GM21723 (cell line): ENCODE data around the gene EPS15.
"Not testable (repeated sequence)": the region's sequence is repeated elsewhere in the genome, so short reads cannot be mapped to it uniquely, and the experiment has no call there.

Source experiments
- ATAC-seq: cut with Tn5 transposase; IDR thresholded peaks from one replicate; pipeline ENCODE4 v1.9.1; 2021; ENCODE audit warnings: mild to moderate bottlenecking, moderate library complexity; ENCODE audit not compliant: unreplicated experiment

The EPS15 gene

DNA sequence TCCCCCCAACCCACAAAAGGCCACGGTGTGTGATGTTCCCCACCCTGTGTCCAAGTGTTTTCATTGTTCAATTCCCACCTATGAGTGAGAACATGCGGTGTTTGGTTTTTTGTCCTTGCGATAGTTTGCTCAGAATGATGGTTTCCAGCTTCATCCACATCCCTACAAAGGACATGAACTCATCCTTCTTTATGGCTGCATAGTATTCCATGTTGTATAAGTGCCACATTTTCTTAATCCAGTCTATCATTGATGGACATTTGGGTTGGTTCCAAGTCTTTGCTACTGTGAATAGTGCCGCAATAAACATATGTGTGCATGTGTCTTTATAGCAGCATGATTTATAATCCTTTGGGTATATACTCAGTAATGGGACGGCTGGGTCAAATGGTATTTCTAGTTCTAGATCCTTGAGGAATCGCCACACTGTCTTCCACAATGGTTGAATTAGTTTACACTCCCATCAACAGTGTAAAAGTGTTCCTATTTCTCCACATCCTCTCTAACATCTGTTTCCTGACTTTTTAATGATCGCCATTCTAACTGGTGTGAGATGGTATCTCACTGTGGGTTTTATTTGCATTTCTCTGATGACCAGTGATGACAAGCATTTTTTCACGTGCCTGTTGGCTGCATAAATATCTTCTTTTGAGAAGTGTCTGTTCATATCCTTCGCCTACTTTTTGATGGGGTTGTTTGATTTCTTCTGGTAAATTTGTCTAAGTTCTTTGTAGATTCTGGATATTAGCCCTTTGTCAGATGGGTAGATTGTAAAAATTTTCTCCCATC lies 44.0 kb downstream of the EPS15 start:
- not testable (repeated sequence) for ATAC-seq

DNA sequence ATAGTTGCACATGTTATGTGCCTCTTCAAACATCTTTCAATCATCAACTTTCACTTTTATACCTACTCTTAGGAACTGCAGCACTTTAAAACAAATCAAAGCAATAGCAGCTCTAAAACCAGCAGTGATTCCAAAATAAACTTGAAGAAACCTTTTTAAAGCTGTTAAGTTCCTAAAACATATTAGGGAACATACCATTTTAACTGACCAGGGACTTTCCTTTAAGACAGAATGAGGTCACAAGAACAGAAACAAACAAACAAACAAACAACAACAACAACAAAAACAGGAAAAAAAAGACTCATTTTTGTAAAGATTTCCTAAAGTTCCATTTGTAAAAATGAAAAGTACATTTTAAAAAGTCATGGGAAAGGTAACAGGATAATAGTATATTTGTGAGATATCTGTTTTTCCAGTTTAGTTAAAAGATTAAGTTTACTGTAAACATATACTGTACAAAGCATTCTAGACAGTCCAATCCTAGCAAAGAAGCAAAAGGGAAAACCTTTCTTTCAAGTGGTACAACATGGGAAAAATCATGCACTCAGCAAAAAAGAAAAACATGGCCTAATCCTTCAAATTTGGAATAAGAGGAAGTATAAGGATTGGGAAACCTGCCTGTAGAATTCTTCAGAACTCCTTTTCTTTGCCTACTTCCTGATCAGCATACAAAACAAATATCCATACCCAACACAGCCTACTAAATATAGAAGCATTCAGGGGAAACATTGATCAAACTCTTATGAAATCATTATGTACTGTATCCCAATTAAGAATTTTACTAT lies 45.5 kb downstream of the EPS15 start:
- ATAC-seq, result no peak

DNA sequence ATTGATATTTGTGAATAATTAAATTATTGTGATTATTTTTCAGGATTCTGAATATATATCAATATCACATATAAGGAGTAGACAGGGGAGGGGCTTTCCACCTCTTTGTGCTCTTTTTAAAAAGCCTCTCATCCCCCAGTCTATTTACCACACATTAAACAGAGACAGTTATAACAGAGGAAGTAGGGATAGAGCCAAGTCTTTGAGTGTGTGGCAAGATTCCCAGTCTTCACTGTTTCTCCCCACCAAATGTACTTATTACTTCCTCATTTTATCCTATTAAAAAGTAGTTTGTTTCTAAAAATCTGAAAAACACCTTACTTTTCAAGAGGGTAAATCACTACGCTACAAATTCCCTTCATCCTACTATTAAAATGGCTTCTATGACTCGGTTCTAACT lies 46.7 kb downstream of the EPS15 start:
- ATAC-seq, result no peak

DNA sequence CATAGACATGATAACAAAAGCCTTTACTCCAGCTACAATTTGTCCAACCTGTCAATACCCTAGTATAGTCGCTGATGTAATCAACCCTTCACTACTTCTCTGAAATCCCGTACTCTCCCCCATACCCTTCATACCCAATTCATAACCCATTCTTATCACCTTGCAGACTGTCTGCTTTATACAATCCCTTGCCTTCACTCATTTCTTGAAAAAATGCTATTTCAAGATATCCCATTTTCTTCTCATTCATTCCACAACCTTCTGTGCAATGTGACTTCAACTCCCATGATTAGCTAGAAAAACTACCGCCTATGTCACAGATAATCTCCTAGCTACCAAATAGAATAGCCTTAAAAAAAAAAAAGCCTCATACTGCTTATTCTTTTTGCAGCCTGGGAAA lies 49.5 kb downstream of the EPS15 start:
- no peak for ATAC-seq

DNA sequence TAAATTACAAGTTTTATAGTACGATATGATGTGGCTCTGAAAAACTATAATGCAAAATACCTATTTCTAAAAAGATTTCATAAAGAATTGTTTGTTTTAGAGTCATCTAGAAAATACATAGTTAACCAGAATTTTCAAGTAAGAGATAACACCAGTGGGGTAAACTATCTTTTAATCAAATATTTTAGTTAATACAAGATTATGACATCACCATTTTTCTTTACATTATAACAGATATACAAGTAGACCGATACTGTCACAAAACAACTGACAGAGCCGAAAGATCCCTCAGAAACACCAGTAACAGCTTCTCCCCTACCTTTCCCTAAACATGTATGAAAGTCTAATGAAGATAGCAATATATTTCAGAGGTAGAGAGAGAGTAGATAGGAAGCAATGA lies 54.2 kb downstream of the EPS15 start:
- no peak for ATAC-seq

DNA sequence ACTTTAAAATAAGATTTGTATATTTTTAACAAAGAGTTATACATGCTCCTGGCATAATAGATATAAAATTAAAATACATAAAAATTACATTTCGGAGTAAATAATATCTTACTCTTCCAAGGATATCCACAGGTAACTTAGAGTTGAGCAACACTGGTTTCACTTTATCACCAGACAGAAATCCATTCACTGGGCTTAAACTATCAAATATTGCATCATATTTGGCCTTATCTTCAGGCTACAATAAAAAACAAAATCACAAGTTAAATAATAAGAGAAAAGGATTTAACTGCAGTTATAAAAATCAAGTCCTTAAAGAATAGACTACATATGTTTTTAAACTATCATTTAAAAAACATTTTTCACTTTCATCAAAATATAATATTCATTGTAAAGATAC lies 55.5 kb downstream of the EPS15 start:
- no peak for ATAC-seq

DNA sequence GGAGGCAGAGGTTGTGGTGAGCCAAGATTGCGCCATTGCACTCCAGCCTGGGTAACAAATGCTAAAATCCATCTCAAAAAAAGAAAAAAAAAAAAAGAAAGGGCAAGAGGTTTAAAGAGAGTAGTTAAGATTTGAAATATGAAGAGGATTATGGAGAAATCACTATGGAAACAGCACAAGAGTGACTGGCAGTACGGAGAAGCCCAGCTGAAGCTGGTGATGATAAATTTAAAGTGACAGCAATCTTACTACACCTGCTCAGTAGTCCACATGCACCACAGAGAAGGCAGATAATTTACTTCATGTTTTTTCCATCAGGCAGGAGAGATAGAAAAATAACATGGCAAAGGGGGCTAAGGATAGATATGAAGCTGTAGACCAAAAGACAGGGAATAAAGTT lies 56.8 kb downstream of the EPS15 start:
- ATAC-seq, result not testable (repeated sequence)

DNA sequence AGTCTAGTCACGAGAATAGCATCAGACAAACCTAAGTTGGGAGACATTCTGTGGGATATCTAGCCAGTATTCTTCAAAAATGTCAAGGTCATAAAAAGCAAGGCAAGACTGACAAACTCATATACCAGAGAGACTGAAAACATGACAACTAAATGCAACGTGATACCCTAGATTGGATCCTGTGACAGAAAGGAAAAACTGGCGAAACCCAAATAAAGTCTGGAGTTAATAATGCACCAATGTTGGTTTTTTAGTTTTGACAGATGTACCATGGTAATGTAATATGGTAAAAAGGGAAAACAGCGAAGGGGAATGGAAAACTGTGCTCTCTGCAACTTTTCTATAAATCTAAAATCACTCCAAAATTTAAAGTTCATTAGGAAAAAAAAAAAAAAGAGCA lies 64.5 kb downstream of the EPS15 start:
- ATAC-seq, result no peak

DNA sequence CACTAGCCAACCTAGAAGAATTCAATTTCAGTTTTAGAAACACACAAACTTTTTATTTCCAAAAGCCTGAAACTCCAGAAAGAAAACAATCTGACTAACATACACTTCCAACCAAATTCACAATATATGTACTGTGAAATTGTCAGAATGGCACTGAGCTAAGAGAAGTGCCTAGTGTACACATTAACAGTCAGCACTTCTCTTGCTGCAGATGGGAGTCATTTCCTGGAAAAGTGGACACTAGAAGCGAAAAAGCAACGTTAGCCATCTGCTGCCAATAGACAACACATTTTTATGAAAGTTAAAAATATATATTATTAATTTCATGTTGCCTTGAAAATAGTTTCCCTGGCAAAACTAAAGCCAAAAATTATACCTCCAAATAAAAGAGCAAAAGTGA lies 66.1 kb downstream of the EPS15 start:
- no peak for ATAC-seq

DNA sequence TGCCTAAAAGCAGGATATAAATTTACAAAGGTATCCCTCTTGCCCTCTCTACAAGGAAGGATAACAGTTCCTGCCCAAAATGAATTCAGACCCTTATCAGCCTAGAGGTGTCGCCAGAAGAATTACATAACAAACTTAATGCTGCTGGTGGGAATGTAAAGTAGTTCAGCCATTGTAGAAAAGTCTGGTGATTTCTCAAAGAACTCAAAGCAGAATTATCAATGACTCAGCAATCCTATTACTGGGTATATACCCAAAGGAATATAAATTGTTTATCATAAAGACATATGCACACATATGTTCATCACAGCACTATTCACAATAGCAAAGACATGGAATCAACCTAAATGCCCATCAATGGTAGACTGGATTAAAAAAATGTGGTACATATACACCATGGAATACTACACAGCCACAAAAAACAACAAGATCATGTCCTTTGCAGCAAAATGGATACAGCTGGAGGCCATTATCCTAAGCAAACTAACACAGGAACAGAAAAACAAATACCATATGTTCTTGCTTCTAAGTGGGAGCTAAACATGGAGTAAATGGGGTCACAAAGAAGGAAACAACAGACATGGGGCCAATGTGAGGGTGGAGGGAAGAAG lies 70.1 kb downstream of the EPS15 start:
- ATAC-seq, result not testable (repeated sequence)

DNA sequence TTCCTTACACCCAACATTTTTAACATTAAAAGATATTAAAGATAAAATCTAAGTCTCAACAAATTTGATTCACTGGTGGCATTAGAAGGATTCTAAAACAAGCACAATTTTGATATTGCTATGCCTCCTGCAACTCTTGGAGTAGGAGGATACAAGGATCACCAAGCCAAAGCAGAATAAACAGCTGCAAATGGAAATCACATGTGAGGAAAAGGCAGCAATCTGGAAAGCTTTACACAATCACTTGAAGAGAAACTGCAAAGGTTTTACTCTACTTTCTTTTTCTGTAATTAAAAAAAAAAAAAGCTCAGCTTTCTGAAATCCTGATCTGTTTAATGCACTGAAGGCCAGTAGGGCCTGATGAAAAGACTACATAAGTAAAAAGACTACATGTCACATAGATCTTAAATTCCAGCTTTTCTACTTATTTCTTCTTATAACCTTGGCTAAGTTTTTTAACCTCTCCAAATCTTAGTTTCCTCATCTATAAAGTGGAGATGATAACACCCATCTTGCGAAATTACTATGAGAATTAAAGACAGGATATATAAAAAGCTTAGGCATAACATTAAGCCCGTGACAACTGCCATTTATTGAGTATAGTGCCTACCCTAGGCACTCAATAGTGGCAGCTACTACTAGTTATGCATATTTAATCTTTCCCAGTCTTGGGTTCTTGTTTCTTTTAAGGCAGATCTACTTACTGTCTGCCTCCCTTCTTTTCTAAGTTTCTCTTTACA lies 73.5 kb downstream of the EPS15 start:
- ATAC-seq, result no peak

DNA sequence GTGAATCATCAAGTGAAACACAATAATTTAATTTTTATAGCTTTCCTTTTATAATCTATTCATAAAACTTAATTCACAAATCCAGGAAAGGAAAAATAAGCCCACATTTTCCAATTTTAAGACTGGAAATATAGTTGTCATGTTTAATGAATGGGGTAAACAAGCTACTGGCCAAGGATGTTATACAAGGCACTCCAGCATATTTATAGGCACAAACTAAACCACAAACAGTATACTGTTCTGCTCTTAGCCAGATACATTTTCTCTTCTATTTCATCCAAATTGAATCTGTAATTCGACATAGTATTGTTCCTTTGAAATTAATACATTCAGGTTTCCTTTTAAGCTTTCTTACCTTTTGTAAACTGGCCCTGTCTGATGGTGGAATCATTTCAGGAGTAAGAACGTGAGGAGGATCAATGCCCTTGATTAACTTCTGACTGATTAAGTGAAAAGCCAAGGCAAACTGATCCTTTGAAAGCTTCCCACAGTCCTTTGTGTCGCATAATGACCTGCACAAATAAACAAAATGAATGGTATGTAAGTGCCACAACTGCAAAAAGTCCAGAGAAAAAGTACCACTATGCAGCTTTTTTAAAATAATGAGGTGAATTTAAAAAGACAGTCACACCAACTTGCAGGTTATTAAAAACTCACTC lies 74.4 kb downstream of the EPS15 start:
- ATAC-seq, result no peak

DNA sequence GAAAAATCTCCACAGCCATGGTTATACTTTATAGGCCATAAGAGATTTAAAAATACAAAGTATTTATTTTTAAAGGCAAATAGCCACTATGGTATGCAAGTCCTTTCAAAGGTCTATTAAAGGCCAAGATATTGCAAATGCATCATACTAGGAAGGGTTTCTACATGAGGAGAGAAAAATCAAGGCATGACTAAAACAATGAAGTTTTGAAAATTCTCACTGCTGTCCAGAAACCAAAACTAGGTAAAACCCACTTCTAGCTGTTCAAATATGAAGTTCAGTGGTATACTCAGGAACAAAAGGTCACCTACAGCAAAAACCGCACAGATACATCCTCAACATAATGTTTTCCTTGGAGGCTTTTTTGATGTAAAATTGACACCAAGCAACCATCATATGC lies 75.0 kb downstream of the EPS15 start:
- ATAC-seq, result peak; percentile 62

DNA sequence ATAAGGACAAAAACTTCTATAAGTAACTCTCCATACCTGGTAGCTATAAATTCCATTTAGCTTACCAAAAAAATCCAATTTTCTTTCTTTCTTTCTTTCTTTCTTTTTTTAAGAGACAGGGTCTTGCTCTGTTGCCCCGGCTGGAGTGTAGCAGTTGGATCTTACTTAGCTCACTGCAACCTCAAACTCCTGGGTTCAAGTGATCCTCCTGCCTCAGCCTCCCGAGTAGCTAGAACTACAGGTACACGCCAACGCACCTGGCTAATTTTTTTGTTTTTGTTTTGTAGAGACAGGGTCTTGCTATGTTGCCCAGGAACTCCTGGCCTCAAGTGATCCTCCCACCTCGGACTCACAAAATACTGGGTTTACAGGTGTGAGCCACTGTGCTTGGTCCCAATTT lies 75.5 kb downstream of the EPS15 start:
- no peak for ATAC-seq

DNA sequence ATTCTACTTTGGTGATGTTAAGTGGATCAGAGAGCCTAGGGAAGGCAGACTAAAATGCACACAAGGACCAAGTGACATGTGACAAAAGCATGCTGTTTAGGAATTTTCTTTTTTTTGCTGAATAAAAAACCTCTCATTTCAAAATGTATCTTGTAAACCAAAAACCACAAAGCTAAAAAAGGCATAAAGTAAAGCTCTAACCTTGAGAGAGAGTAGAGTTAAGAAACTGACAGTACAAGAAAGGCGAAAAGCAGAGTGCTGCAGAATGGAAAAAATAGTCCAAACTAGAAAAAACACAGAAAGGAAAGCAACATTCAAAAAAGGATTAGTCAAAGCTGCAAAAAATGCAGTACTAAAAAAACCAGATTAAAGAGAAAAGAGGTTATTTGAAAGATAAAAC lies 76.5 kb downstream of the EPS15 start:
- ATAC-seq, result no peak

DNA sequence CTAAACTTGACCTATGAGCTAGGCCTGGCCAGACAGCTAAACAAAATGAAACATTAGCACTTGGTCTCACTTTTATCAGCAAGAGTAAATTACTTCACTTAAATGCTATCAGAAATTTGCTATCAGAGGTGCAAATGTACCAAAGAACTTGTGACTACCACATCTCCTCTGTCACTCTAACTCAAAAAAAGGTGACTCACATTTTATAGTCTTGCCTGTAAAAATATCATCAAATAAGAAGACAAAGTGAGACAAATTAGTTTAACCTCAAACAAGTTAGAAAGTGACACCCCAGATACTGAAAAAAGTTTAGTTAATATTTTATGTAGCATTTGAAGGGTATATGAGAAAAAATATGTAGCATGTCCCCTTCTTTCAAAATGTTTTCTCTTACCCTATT lies 76.9 kb downstream of the EPS15 start:
- no peak for ATAC-seq

DNA sequence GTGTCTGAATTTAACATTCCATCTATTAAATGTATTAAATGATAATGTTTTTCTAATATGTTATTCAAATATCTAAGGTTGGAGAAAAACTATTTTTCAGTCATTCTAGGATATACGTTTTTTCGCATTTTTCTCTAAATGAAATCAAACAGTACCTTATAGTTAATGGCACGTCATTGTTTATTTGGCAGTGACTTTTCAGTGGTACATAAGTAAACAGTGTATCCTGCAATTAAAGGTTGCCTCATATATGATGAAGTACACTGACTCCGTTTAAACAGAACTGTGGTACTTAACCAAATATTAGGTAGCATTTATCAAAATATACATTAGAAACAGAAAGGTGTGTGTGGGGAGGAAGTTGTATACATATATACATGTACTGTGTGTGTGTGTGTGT lies 79.2 kb downstream of the EPS15 start:
- ATAC-seq, result no peak

DNA sequence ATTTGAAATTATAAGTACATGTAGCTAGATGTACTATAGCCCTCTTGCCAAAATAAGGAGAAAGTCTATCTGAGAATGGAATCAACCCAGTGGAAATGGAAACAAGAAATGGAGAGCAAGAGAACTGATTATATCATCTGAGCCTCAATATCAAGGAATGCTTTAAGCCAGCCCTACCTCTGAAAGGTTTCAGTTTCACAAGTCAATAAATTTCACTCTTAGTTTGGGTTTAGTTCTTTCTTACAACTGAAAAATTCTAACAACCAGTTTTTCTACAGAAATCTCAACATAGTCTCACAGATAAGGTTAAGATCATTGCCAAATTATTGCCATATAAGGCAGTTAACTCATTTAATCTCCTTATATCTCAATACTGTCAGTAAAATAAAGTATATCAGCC lies 80.0 kb downstream of the EPS15 start:
- ATAC-seq, result no peak

DNA sequence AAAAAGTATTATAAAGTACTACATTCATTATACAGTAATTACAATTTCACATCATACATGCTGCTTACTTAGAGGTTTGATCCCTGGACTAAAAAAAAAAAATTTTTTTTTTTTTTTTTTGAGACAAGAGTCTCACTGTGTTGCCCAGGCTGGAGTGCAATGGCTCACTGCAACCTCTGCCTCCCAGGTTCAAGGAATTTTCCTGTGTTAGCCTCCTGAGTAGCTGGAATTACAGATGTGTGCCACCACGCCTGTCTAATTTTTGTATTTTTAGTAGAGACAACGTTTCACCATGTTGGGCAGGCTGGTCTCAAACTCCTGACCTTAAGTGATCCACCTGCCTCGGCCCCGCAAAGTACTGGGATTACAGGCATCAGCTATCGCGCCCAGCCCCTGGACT lies 81.7 kb downstream of the EPS15 start:
- ATAC-seq, result not testable (repeated sequence)

DNA sequence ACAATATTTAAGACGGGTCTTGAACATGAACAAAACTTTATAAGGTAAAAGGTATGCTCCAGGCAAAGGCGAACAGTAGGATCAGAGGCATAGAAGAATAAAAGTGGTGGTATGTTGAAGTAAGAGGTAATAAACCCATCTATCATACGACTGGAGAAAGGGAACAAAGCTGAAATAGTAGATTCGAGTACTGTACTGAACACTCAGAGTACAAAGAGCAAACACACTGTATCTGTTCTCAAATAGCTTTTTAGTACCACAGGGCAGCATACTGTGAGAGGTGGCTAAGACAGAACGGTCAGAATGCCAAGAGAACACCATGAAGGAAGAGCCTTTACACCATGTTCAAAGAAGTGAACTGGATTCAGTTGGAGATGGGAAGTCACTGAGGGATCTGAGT lies 83.2 kb downstream of the EPS15 start:
- ATAC-seq, result no peak
